Measurements from ENCODE around the gene NRCAM.

Gene NRCAM

GRCh38 chr7:108291152-108291508 lies 165.1 kb downstream of the NRCAM start:
- Histone ChIP-seq H3K4me3 (ENCODE audit: low read depth, low read length) (no peak overlapping the region), H3K27ac (no peak overlapping the region), H3K36me3 (ENCODE audit: control insufficient read depth, insufficient read depth, low read length) (no peaks in the 10 kb centered on the region), H3K9me3 (ENCODE audit: control insufficient read depth, low read length) (peaks cover 3% of the 10 kb centered on the region), H3K27me3 (ENCODE audit: control insufficient read depth, insufficient read depth, low read length) (no peaks in the 10 kb centered on the region), H3K9ac (no peak overlapping the region), H2AFZ (no peak overlapping the region), H3K4me1 (peaks cover 4% of the 10 kb centered on the region), H3K4me2 (ENCODE audit: low read length) (no peak overlapping the region), H3K79me2 (peaks cover 3% of the 10 kb centered on the region)
- no peak for TF ChIP-seq CTCF (IDR thresholded peaks at IDR 0.05)

- Histone ChIP-seq H3K27me3 (ENCODE audit: control insufficient read depth, insufficient read depth, low read length) (no peaks in the 10 kb centered on the region), H3K36me3 (ENCODE audit: control insufficient read depth, insufficient read depth, low read length) (no peaks in the 10 kb centered on the region), H3K4me2 (ENCODE audit: low read length) (no peak overlapping the region), H3K27ac (no peak overlapping the region), H3K9me3 (ENCODE audit: control insufficient read depth, low read length) (peaks cover 3% of the 10 kb centered on the region), H3K4me1 (peaks cover 4% of the 10 kb centered on the region), H2AFZ (peak overlapping the region; percentile 12), H3K79me2 (no peaks in the 10 kb centered on the region), H3K4me3 (ENCODE audit: low read depth, low read length) (no peak overlapping the region), H3K9ac (no peak overlapping the region)
- TF ChIP-seq CTCF (IDR thresholded peaks at IDR 0.05): no peak
These were observed 165.6 kb downstream of the NRCAM start for GRCh38 chr7:108290459-108291151.

- Histone ChIP-seq H3K9ac (no peak overlapping the region), H3K36me3 (ENCODE audit: control insufficient read depth, insufficient read depth, low read length) (no peaks in the 10 kb centered on the region), H2AFZ (no peak overlapping the region), H3K27ac (no peak overlapping the region), H3K4me1 (peaks cover 4% of the 10 kb centered on the region), H3K27me3 (ENCODE audit: control insufficient read depth, insufficient read depth, low read length) (no peaks in the 10 kb centered on the region), H3K9me3 (ENCODE audit: control insufficient read depth, low read length) (peaks cover 3% of the 10 kb centered on the region), H3K79me2 (no peaks in the 10 kb centered on the region), H3K4me3 (ENCODE audit: low read depth, low read length) (no peak overlapping the region), H3K4me2 (ENCODE audit: low read length) (no peak overlapping the region)
- TF ChIP-seq CTCF (IDR thresholded peaks at IDR 0.05): no peak
These were observed 166.4 kb downstream of the NRCAM start for GRCh38 chr7:108289852-108290251.

GRCh38 chr7:108287857-108288256 lies 168.4 kb downstream of the NRCAM start:
- Histone ChIP-seq H3K79me2 (no peaks in the 10 kb centered on the region), H3K9me3 (ENCODE audit: control insufficient read depth, low read length) (peaks cover 3% of the 10 kb centered on the region), H3K27ac (no peak overlapping the region), H3K36me3 (ENCODE audit: control insufficient read depth, insufficient read depth, low read length) (no peaks in the 10 kb centered on the region), H2AFZ (no peak overlapping the region), H3K9ac (no peak overlapping the region), H3K4me2 (ENCODE audit: low read length) (no peak overlapping the region), H3K4me1 (peaks cover 6% of the 10 kb centered on the region), H3K27me3 (ENCODE audit: control insufficient read depth, insufficient read depth, low read length) (no peaks in the 10 kb centered on the region), H3K4me3 (ENCODE audit: low read depth, low read length) (no peak overlapping the region)
- no peak for TF ChIP-seq CTCF (IDR thresholded peaks at IDR 0.05)

GRCh38 chr7:108286290-108286904 lies 169.8 kb downstream of the NRCAM start:
- no peak overlapping the region for H2AFZ ChIP-seq
- H3K4me3 ChIP-seq (ENCODE audit: low read depth, low read length): no peak overlapping the region
- no peak overlapping the region for H3K9ac ChIP-seq
- H3K36me3 ChIP-seq (ENCODE audit: control insufficient read depth, insufficient read depth, low read length): no peaks in the 10 kb centered on the region
- no peak for TF ChIP-seq CTCF (IDR thresholded peaks at IDR 0.05)
- no peaks in the 10 kb centered on the region for H3K27me3 ChIP-seq (ENCODE audit: control insufficient read depth, insufficient read depth, low read length)
- peaks cover 6% of the 10 kb centered on the region for H3K4me1 ChIP-seq
- no peak overlapping the region for H3K4me2 ChIP-seq (ENCODE audit: low read length)
- no peak overlapping the region for H3K27ac ChIP-seq
- peaks cover 3% of the 10 kb centered on the region for H3K9me3 ChIP-seq (ENCODE audit: control insufficient read depth, low read length)
- no peaks in the 10 kb centered on the region for H3K79me2 ChIP-seq

Data from parathyroid adenoma (tissue), 2 donors.